Activated CD4-positive, alpha-beta T cell treated with anti-CD3 and anti-CD28 coated beads, Interleukin-2, amount 50 U/mL, for 1 hour (primary cell): Measurements from ENCODE around the gene DIS3L2.

Experiments
- DNase-seq: peaks from one replicate; pipeline ENCODE4 v3.0.0-alpha.2; 2020

The DIS3L2 gene

DNA sequence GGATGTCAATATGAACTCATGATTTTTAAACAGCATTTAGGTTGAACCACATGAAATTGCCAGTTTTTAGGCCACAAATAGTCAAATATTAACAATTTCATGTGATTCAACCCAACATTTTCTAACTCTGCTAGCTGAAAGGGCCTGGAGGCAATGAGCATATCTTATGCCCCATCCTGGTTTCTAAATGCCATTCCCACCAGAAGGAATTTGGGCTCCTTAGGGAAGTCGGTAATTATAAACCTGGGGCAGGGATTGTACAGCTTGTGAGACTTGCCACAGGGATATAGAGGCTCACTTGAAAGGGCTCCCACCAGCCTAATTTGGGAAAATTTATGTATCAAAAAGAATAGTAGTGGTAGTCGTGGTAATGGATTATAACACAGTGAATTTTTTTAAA is 238.7 kb downstream of the DIS3L2 start:
- DNase-seq: no peak

DNA sequence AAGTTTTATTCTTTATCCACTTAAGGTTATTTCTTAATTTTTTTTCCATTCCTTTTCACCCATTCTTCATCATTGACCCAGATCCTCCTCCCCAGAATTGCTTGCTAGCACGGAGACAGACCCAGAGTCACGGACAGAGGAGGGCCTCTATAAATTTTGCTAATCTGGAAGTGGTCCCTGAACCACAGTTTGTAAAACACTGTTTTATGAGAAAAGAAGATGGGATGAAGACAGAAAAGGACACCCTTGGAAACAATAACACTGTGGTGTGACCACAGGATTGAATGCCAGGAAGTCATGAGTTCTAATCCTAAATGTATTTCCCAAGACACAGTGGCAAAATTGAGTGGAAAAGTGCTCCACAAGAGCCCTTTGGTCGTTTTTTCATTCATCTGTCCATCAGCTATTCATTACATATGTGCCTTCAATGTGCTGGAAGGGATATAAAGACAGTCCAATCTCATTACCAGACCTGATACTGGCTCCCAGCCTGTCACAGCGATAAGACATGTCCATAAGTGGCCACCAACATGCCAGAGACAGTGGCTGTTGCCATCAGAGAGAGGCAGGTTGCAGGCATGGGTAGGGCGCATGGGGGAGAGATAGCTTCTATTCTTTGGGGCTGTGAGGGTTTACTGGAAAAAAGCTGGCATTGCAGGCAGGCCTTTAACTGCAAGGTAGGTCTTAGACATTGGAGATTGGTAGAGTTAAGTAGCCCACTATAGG is 241.8 kb downstream of the DIS3L2 start:
- DNase-seq: no peak

DNA sequence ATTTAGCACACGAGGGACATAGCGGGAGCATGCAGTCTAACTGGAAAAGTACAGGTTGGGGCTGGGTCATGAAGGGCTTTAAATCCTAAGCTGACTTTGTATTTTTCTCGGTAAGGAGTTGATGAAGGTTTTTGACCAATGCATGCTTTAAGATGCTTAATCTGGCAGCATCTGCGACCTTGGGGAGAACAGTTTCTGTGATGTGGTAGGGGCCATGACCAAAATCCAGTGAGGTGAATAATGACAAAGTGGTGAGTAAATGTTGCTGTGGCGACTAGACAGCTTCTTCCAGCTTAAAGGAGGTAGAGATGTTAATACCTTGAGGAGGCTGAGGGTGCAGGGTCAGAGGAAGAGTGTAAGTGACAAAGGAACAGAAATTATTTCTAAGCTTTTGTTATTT is 242.4 kb downstream of the DIS3L2 start:
- no peak for DNase-seq

DNA sequence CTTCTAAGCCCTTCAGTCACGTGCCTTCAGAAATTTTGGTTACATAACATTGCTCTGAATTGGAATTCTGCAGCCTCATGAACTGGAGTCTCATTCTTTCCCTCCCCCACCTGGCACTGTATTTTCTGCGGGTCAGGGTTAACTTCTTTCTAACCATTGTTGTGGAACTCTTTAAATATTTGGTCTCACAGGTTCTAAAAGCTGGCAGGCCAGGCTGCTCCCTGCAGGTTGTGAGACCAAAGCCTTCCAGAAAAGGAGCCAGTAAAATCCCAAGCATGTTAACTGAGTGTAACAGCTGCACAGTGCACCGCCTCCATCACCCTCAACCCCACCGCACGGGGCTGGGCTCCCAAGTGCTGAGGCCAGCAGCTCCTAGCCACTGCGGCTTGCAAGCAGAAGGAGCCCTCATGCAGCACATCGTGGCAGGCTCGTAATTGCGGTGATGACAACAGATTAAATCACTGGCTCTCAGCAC is 243.0 kb downstream of the DIS3L2 start:
- no peak for DNase-seq

DNA sequence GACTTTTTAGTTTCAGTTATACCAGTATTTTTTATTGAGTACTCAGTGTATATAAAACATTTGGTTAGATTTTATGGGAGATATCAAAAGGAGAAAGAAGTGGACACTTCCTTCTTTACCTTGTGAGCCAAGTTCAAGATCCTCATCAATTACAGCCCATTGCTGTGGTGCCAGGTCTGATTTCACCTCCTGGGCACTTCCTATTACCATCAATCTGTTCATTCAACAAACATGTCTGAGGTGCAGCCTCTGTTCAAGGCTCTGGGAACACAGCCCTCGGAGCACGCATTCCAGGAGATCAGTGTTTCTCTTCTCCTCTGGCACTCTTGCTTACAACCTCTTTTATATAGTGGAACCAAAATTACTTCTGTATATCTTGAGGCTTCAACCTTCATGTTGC is 245.7 kb downstream of the DIS3L2 start:
- no peak for DNase-seq

DNA sequence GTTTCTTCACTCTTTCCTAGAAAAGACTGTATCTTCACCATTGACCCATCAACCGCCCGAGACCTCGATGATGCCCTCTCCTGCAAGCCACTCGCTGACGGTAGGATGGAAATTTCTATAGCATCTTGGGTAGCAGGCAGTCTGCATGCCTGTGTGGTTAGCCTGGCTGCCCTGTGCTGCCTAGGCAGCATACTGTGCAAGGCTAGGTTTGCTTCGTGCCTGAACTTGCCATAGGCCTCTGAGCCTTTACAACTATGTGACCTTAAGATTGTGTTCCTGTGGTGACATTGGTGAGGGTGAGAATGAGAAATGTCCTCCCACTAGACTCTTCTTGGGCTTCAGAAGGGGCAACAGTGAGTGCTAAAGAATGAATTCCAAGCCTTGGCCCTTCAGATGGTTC is 248.8 kb downstream of the DIS3L2 start:
- no peak for DNase-seq

DNA sequence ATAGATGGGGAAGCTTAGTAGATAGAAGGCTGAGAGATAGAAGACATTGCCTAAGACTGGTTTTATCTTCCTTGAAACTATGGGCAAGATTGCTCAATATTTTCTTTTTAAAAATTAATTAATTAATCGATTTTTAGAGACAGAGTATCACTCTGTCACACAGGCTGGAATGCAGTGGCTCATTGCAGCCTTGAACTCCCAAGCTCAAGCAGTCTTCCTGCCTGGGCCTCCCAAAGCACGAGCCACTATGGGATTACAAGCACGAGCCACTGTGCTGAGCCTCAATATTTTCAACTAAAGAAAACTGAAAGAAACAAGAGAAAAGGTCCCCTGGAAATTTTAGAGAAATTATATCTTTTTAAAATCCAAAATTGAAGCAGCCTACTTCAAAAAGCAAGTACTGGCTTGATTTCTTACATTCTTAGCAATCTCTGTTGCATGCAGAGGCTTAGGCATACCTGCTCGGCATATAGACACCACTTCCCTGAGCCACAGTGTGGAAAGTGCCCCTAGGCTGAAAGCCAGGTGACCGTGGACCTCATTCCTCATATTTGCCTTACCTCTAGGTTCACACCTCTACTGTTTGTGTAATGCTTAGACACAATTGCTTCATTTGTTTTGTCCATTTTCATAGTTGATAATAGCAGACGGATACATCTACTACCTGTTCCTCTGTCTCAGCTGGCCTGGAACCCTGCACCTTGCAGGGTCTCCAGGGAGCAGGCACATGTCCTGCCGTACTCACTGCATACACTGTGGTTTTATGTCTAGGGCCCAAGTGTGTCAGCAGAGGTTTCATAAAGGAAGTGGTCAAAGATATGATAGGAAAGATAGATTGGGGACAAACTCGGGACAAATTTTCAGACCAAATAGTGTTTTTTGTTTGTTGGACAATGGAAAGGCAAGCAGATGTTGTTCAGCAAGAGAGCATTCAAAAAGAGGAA is 250.5 kb downstream of the DIS3L2 start:
- no peak for DNase-seq

DNA sequence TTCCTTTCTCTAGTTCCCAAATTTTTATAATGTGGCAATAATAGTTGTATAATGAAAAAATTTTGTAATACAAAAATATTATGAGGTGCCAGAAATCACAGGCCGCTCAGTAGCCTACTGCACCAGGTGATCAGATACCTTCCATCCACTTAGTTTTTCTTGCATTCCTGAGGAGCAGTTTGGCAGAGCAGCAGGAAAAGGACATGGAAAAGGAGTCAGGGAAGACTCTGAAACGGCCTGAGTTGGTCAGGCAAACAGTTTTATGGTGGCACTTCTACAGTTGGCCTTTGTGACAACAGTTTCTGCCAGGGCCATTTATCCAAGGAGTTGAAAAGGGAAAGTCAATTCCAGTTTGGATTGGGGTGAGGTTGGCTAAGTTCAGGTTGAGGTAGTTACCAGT is 251.7 kb downstream of the DIS3L2 start:
- DNase-seq: no peak

DNA sequence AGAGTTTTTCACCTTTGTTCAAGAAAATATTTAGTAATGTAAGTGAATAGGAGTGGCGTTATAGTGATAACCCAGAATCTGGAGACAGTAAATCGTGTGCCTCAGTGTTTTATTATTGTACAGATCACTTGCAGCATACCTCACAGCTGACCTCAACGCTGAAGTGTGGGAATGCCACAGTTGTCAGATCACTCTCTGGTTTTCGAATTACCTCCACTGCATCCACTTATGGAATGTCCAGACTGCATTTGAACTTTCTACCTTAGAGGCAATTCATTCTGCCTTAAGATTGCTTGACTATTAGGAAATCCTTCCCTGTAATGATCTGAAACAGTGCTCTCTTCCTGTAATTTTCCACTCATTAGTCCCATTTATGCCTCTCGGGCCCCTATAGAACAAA is 252.5 kb downstream of the DIS3L2 start:
- no peak for DNase-seq

DNA sequence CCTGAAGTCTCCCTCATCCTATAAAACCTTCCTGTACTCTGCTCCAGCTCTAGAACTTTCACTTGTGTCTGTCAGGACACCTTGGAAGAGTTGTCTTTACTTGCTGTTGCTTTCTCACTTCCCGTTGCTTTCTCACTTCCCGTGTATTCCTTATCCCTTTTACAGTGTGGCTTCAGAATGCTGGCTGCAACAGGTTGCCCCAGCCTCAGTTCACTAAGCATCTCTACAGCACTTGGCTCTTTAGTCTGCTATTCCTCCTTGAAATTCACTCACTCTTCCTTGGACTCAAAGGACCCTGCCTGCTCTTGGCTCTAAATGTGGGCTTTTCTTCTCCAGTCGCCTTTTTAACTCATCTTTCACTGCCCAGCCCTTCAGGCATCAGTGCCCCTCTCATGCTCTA is 254.5 kb downstream of the DIS3L2 start:
- DNase-seq: no peak

DNA sequence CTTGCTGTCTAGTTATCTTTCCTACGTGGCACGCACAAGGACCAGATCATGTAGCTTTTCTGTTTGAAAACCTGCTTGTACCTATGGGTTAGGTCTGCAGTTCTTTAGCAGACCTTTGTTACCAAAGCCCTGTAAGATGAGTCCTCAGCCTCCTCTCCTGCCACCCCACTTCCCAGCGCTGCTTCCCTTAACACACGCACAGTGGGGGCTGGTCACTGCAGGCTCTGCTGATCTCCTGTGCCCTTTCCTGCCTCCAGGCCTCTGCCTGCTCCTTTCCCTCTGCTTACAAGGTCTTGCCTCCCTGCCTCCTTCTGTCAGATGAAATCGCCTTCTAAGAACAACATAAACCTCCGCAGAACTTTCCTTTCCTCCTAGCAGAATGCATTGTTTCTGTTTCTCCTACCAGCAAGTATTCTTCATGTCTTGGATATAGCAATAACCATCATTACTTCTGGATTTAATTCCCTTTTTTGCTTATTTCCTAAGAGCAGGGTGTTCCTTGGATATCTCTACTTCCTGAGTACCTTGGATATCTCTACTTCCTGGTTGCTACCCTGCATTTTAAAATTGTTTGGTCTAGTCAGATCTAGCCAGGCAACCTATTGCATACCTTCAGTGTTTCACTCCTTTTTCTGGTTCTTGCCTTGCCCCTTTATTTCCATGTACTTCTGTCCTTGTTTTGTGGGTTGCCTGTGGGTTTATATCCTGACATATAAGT is 257.4 kb downstream of the DIS3L2 start:
- no peak for DNase-seq

DNA sequence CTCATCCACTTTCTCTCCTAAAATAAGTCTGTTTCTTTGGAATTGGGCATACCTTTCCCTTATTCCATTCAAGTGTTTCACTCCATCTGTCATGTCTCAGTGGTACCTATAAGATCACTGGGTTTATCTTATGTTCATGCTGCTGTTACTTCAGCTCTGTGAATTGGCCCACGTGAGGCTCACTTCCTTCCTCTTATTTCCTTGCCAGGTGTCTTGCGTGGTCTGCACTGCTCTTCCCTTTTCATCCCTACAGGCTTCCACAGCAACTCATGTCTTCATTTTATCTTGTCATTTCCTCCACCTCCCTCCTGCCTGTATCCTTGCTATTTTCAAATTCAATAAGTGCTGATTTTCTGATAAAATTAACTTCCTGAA is 258.0 kb downstream of the DIS3L2 start:
- no peak for DNase-seq

DNA sequence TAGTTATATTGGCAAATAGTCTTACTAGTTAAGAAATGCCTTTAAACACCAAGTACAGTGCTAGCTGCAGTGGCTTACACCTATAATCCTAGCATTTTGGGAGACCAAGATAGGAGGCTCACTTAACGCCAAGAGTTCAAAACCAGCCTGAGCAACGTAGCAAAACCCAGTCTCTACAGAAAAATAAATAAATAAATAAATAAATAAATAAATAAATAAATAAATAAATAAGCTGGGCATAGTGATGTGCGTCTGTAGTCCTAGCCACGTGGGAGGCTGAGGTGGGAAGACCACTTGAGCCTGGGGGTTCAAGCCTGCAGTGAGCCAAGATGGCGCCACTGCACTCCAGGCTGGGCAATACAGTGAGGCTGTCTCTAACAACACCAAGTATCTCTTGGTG is 258.4 kb downstream of the DIS3L2 start:
- no peak for DNase-seq

DNA sequence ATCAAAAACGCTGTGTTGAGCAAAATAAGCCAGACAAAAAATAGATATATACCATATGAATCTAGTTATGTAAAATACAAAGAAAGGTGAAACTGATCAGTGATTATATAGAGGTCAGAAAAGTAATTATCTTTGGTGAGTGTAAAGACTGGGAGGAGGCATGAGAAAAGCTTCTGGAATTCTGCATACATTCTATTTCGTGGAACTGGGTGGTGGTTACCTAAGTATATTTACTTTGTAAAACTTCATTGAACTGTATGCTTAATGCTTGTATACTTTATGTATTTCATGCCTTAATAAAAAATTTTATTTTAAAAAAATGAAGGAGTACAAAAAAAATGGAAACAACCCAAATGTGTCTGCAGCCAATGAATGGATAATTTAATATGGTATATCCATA is 263.9 kb downstream of the DIS3L2 start:
- DNase-seq: no peak

DNA sequence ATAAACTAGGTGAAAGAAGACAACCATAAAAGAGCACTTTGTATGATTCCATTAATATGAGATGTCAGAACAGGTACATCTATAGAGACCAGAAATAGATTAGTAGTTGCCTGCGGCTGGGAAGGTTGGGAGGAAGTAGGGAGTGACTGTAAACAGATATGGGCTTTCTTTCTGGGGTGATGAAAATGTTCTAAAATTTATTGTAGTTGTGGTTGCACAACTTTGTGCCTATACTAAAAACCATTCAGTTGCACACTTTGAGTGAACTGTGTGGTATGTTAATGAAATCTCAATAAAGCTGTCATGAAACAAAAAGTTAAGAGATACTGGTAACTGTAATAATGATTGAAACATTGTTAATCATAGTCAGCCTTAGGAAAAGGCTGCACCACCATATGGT is 264.4 kb downstream of the DIS3L2 start:
- DNase-seq: no peak

DNA sequence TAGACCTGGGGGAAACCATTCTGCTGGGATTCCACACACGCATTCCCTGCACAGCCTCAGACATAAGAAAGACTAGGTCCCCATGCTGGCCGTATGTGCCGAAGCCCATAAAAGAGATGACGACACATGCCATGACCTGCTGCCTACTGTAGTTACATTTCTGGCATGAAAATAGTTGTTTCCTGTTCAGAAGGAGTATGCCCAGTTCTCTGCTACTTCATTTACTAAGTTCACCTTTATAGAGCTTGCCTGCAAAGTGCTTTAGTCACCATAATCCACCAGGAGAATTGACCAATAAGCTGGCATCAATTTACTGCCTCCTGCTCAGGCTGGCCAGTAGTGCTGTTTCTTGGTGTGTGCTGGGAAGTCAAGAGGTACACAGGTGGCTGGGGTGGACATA is 266.8 kb downstream of the DIS3L2 start:
- DNase-seq: no peak

DNA sequence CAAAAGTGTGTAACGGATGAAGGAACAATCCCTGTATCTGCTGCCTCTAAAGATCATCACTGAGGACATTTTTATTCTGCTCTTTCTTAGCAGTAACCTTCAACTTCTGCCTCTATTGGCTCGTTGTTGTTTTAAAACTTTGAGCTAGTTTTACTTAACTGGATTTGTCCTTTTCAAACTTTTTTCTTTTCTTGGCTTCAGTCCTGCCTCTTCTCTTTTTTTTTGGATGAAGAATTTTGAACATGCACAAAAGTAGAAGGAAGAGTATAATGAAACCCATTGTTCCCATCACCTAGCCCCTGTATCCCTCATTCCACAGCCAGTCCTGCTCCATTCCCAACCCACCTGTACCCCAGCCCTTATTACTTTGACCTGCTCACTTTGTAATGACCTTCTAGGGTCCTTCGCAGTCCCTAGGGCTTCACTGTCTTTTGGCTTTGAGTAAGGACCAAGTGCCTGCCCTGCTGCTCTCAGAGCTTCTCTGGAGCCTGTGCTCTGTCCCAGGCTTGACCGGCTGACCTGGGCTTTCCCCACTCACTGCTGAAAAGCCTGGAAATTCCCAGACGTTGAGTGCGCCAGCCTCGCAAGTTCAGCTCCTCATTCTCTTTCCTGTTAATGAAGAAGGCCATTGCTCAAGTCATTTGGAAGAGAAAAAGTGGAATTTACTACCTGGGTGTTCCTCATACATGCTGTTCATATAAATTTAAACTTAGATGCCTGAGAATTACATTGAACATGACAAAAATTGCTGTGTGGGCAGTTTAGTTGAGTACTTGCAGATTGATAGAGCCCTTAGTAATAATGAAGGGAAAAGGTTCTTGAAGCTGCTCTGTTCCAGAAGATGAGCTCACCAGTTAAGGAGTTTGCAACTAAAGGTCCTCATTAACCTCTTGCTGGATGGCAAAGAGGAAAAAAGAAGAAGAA is 267.7 kb downstream of the DIS3L2 start:
- no peak for DNase-seq

DNA sequence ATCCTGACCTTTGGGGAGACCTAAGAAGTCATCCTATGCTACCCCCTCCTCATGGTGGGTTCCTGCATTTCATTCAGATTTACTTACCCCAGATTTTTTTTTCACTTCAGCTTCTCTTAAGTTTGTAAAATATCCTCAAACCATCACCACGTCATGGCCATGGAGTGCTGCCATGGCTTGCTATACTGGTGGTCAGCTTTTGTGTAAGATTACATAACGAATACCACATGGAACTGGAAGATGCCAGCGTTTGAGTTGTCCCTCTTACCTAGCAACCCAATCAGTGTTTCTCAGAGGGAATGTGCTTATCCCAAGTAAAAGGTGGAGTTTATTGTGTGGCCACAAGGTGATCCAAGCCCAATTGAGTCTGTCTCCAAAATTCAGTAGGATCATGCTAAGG is 268.4 kb downstream of the DIS3L2 start:
- DNase-seq: no peak

DNA sequence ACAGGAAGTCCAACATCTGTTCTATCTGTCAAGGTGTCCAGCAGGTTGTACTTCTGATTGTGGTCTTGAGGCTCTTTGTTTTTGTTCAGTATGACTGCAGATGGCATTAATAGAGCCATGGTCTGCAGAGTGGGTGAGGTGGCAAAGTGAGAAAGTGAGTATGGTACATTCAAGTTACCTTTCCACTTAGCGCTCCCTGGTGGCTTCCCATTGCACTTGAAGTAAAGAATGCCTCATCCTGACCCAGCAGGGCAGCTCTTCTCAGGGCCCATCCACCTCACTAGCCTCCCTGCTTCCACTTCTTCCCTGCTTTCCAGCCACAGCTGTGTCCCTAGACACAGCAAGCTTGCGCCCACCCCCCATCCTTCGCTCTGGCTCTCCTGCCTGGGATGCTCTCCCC is 269.0 kb downstream of the DIS3L2 start:
- DNase-seq: no peak

DNA sequence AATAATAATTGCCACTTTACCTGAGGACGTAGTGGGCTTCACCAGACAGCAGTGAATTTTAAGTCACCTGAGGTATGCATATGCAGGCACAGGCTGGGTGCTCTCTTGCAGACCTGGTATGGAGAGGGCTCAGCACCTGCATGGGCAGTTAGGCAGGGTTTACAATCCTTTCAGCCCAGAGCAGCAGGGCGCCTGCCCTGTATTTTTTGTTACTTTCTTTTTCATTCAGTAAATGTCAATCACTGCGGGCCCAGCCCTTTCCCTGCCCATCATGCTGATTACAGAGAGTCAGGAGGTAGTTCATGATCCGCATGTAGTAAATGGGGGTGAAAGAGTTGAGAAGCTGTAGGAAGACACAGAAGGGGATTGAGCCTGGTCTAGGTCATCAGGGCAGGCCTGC is 270.0 kb downstream of the DIS3L2 start:
- no peak for DNase-seq

DNA sequence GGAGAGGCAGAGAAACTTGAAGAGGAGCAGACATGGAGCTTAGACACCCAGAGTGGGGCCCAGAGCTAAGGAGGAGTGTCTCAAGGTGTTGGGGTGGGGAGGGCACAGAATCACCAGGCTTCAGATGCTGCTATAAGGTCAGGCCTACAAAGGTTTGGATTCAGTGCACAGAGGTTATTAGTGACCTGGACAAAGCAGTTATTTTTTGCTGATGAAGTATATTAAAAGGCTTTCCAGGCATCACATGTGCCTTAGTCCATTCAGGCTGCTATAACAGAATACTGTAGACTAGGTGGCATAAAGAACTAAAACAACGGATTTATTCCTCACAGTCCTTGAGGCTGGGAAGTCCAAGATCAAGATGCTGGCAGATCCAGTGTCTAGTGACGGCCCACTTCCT is 271.4 kb downstream of the DIS3L2 start:
- DNase-seq: no peak

DNA sequence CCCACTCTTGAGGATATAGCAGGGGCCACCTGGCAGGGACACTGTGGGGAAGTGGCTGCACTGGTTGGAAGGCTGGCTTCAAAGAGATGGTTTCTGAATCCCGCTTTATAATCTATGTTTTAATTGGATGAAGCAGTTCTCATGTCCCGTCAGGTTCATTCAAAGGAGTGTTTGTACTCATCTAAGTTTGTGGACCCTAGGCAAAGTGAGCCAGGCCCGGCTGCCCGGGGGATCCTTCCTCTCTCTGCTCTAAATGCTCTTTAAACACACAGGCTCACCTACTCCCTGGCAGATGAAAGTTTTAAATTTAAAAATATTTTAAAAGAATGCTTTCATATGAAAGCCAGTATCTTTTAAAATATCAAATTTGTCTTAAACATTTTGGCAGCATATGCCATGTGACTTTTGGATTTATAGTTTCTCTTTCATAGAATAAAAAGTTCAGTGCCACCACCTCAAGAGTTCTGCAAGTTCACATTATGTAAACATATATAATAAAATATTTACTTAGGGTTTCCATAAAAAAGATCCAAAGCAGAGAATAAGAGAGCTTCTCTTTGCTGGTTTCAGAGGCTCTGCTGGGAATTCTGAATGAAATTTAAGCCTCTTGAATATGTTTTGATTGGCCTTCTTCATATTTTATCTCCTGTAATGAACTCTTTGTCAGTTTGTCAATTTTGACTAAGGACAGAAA is 273.6 kb downstream of the DIS3L2 start:
- DNase-seq: no peak
